ENCODE measurements around the gene UBAP2.

The UBAP2 gene

GRCh38 chr9:34048727-34049629, at the start of gene UBAP2:
UBAP2 (minus strand) TSS chr9:34048887; CDS start chr9:34017148, 31,739 bp downstream.
- peak; percentile 94 for DNase-seq

- DNase-seq, result no peak
These were observed 49.6 kb upstream of the UBAP2 start for GRCh38 chr9:34098307-34098706.

- DNase-seq, result no peak
These were observed 49.2 kb upstream of the UBAP2 start for GRCh38 chr9:34097865-34098264.

- no peak for DNase-seq
These were observed 48.1 kb upstream of the UBAP2 start for GRCh38 chr9:34096751-34097150.

- no peak for DNase-seq
These were observed 44.9 kb upstream of the UBAP2 start for GRCh38 chr9:34093578-34093977.

- no peak for DNase-seq
These were observed 40.6 kb upstream of the UBAP2 start for GRCh38 chr9:34089311-34089710.

- DNase-seq, result no peak
These were observed 38.7 kb upstream of the UBAP2 start for GRCh38 chr9:34087370-34087769.

- no peak for DNase-seq
These were observed 38.2 kb upstream of the UBAP2 start for GRCh38 chr9:34086864-34087263.

- peak; percentile 24 for DNase-seq
These were observed 37.2 kb upstream of the UBAP2 start for GRCh38 chr9:34085581-34086500.

- DNase-seq, result no peak
These were observed 35.9 kb upstream of the UBAP2 start for GRCh38 chr9:34084562-34084961.

GRCh38 chr9:34079181-34079580, 30.5 kb upstream of the UBAP2 start:
- DNase-seq, result peak; percentile 43

GRCh38 chr9:34072868-34073590, 24.3 kb upstream of the UBAP2 start:
- DNase-seq, result peak; percentile 87

GRCh38 chr9:34072410-34072809, 23.7 kb upstream of the UBAP2 start:
- no peak for DNase-seq

- no peak for DNase-seq
These were observed 22.1 kb upstream of the UBAP2 start for GRCh38 chr9:34070606-34071324.

- DNase-seq, result no peak
These were observed 21.1 kb upstream of the UBAP2 start for GRCh38 chr9:34069831-34070230.

GRCh38 chr9:34065541-34065940, 16.9 kb upstream of the UBAP2 start:
- no peak for DNase-seq

GRCh38 chr9:34059954-34060353, 11.3 kb upstream of the UBAP2 start:
- DNase-seq, result no peak

- no peak for DNase-seq
These were observed 10.6 kb upstream of the UBAP2 start for GRCh38 chr9:34059281-34059680.

- DNase-seq, result no peak
These were observed 1.1 kb upstream of the UBAP2 start for GRCh38 chr9:34049630-34050384.

GRCh38 chr9:34047864-34048726, 592 bp downstream of the UBAP2 start:
- peak; percentile 23 for DNase-seq

Data from HCEC 1CT (cell line).